HCT116 (cell line): ENCODE results near the gene RBM34. TPM values are rescaled to one million over a fixed set of nuclear protein-coding genes. Genes with fewer than 3 reads are reported as not detected.

Experiments used
- ATAC-seq: fragments of 200-7000 bp; cut with Tn5 transposase; 2 replicates; pipeline ENCODE4 v1.9.1; 2020; ENCODE audit warnings: mild to moderate bottlenecking, moderate library complexity
- BruUV-seq: library from RNA; stranded (reverse); fragments of 400-500 nt; replicated peaks from 2 replicates; lab custom pipeline; 2021; lab: Mats Ljungman, UMichigan
- CTCF ChIA-PET: fragments of 300-600 bp; sonication (Branson Sonifier 250); formaldehyde crosslinking; loops from one replicate; lab custom pipeline; 2021; ENCODE audit warnings: antibody characterized with exemption; lab: Charles Lee
- POLR2A ChIA-PET: fragments of 300-600, 350-600 bp; sonication (Branson Sonifier 250); formaldehyde crosslinking; loops from one replicate; lab custom pipeline; 2021; ENCODE audit warnings: antibody characterized with exemption; lab: Charles Lee
- RAD21 ChIA-PET, 2 experiments: fragments of 300-600 bp; sonication (Branson Sonifier 250); formaldehyde crosslinking; loops; one replicate each; lab custom pipeline; 2023; ENCODE audit warnings: low total read pairs in 2 of 2; ENCODE audit not compliant: uncharacterized antibody in 2 of 2, unreplicated experiment in 2 of 2, low non-redundant PET in 1 of 2; lab: Charles Lee
- DNase-seq: peaks from one replicate; pipeline ENCODE4 v3.0.0-alpha.2; 2010; ENCODE audit warnings: low read depth, low spot score
- H2AFZ ChIP-seq: fragments of 200-600 bp; shearing (Covaris generic), sonication (generic); 2 replicates; pipeline ENCODE4 v1.6.1; 2017; ENCODE audit warnings: low read depth, mixed run types, mixed read lengths, antibody characterized with exemption, low read length; ENCODE audit not compliant: poor library complexity, severe bottlenecking
- H3K27ac ChIP-seq: 2 replicates; pipeline ENCODE4 v1.5.1; 2012; ENCODE audit warnings: low read depth, low read length
- H3K27me3 ChIP-seq: fragments of 200-600 bp; sonication (generic); 2 replicates; pipeline ENCODE4 v1.6.1; 2016; ENCODE audit warnings: mixed run types, low read length, mixed read lengths; ENCODE audit not compliant: insufficient read depth
- H3K36me3 ChIP-seq, 2 experiments: fragments of 200-500 bp in 1 of 2; fragments of 200-600 bp in 1 of 2; sonication (Bioruptor generic) in 1 of 2; sonication (generic) in 1 of 2; 2 replicates each; pipeline versions ENCODE4 v1.5.1 to v1.6.1; 2014 to 2016; ENCODE audit warnings: low read length in 2 of 2, inconsistent platforms in 1 of 2, mixed read lengths in 1 of 2, mixed run types in 1 of 2; ENCODE audit not compliant: insufficient read depth in 2 of 2, control insufficient read depth in 1 of 2
- H3K4me1 ChIP-seq, 2 experiments: fragments of 200-600 bp in 1 of 2; sonication (generic) in 1 of 2; 2 replicates each; pipeline versions ENCODE4 v1.5.1 to v1.6.1; 2012 to 2017; ENCODE audit warnings: low read length in 2 of 2, inconsistent platforms in 1 of 2, mild to moderate bottlenecking in 1 of 2, mixed read lengths in 1 of 2, mixed run types in 1 of 2, moderate library complexity in 1 of 2; ENCODE audit not compliant: insufficient read depth in 2 of 2, control insufficient read depth in 1 of 2
- H3K4me2 ChIP-seq: fragments of 200-600 bp; sonication (generic); 2 replicates; pipeline ENCODE4 v1.6.1; 2017; ENCODE audit warnings: mixed run types, low read length, mixed read lengths
- H3K4me3 ChIP-seq, 2 experiments: fragments of 200-600 bp in 1 of 2; sonication (generic) in 1 of 2; replicated peaks in 1 of 2; 2 replicates each; pipeline ENCODE4 v1.5.1; 2011 to 2016; ENCODE audit warnings: low read length in 2 of 2, control low read depth in 1 of 2, low read depth in 1 of 2, mild to moderate bottlenecking in 1 of 2, mixed read lengths in 1 of 2, mixed run types in 1 of 2
- H3K79me2 ChIP-seq: fragments of 200-600 bp; sonication (generic); 2 replicates; pipeline ENCODE4 v1.6.1; 2017; ENCODE audit warnings: mild to moderate bottlenecking, mixed run types, low read length, moderate library complexity, mixed read lengths; ENCODE audit not compliant: insufficient read depth
- H3K9ac ChIP-seq: fragments of 200-600 bp; sonication (generic); 2 replicates; pipeline ENCODE4 v1.6.1; 2016; ENCODE audit warnings: low read length, mixed read lengths
- H3K9me2 ChIP-seq: fragments of 200-600 bp; sonication (generic), shearing (Covaris generic); 2 replicates; pipeline ENCODE4 v1.6.1; 2017; ENCODE audit warnings: mixed run types, mild to moderate bottlenecking, moderate library complexity; ENCODE audit not compliant: insufficient read depth
- H3K9me3 ChIP-seq, 2 experiments: fragments of 200-500 bp in 1 of 2; fragments of 200-600 bp in 1 of 2; sonication (Bioruptor generic) in 1 of 2; sonication (generic) in 1 of 2; 2 replicates each; pipeline ENCODE4 v1.6.1; 2014 to 2017; ENCODE audit warnings: low read length in 2 of 2, mixed read lengths in 2 of 2, inconsistent platforms in 1 of 2, low read depth in 1 of 2, mild to moderate bottlenecking in 1 of 2, mixed run types in 1 of 2, moderate library complexity in 1 of 2; ENCODE audit not compliant: control insufficient read depth in 1 of 2, insufficient read depth in 1 of 2
- H4K20me1 ChIP-seq: fragments of 200-600 bp; sonication (generic), shearing (Covaris generic); 2 replicates; pipeline ENCODE4 v1.6.1; 2017; ENCODE audit warnings: mixed run types, mild to moderate bottlenecking, moderate library complexity; ENCODE audit not compliant: insufficient read depth
- ATF3 ChIP-seq: IDR thresholded peaks from 2 replicates; pipeline ENCODE4 v1.6.1; 2012
- CEBPB ChIP-seq: IDR thresholded peaks from 2 replicates; pipeline ENCODE4 v1.6.1; 2012; ENCODE audit warnings: low read depth
- EGR1 ChIP-seq: IDR thresholded peaks from 2 replicates; pipeline ENCODE4 v1.6.1; 2012; ENCODE audit warnings: low read depth
- EZH2 ChIP-seq: fragments of 200-600 bp; sonication (generic); IDR thresholded peaks from 2 replicates; pipeline ENCODE4 v1.6.1; 2017; ENCODE audit warnings: antibody characterized with exemption, mixed run types
- EZH2phosphoT487 ChIP-seq: fragments of 200-600 bp; IDR thresholded peaks from 2 replicates; pipeline ENCODE4 v1.6.1; 2018; ENCODE audit warnings: antibody characterized with exemption, borderline replicate concordance
- MAX ChIP-seq: IDR thresholded peaks from 2 replicates; pipeline ENCODE4 v1.6.1; 2012
- POLR2AphosphoS5 ChIP-seq: IDR thresholded peaks from 2 replicates; pipeline ENCODE4 v1.6.1; 2011; ENCODE audit warnings: mild to moderate bottlenecking, low read depth, low read length, moderate library complexity
- TCF7L2 ChIP-seq: IDR thresholded peaks from 2 replicates; pipeline ENCODE4 v1.7.0; 2011; ENCODE audit warnings: borderline replicate concordance, inconsistent platforms; ENCODE audit not compliant: insufficient read depth, insufficient read length; ENCODE audit errors: extremely low read depth
- YY1 ChIP-seq: IDR thresholded peaks from 2 replicates; pipeline ENCODE4 v1.6.1; 2011; ENCODE audit warnings: low read length, low read depth, moderate library complexity, mild to moderate bottlenecking; ENCODE audit not compliant: insufficient replicate concordance; ENCODE audit errors: extremely low read depth
- ZBTB33 ChIP-seq: IDR thresholded peaks from 2 replicates; pipeline ENCODE4 v1.6.1; 2011; ENCODE audit warnings: mild to moderate bottlenecking, low read length, moderate library complexity; ENCODE audit not compliant: insufficient replicate concordance; ENCODE audit errors: extremely low read depth
- intact Hi-C: fragments of 100-400 bp; cut with micrococcal nuclease; formaldehyde crosslinking; loops from 2 replicates; pipeline ENCODE4 v1.10.0; 2022
- total RNA-seq: library from RNA; stranded (reverse); gene quantifications from one replicate; pipeline ENCODE4 v1.2.1, GENCODE V29; 2021; ENCODE audit not compliant: unreplicated experiment

The RBM34 gene
- total RNA-seq, 1 experiment from 2014 or later, result 82.0 TPM

DNA sequence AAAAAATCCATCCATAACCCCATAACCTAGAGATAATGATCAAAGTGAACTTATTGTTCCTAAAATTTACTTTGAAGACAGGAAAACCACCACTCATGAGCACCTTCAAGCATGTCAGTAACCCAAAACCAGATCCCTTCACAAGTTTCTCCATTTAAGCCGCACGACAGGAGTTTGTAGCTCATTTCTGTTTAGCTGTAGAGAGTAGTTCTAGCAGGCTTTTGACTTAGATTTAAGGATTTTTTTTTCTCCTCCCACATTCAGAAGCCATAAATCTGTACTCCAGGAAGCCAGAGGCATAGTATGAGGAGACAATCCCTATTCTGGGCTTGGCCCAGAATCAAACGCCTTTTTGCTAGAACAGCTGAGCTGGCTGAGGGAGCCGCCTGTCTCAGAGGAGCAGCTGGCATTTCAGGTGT is 58.0 kb downstream of the RBM34 start:
- H3K79me2 ChIP-seq, result no peaks in the 10 kb centered on the region
- peaks cover 0 to 10% of the 10 kb centered on the region in 2 experiments; a peak in 1 of 4 replicates for H3K36me3 ChIP-seq
- H3K4me3 ChIP-seq, result no peak overlapping the region
- no peaks in the 10 kb centered on the region for H3K27me3 ChIP-seq
- no peak overlapping the region for H3K9ac ChIP-seq
- intact Hi-C loops, result loop anchor here (5.0 kb wide), 2 partner anchors 679 to 869 kb away; no protein-coding TSS in a partner anchor
- H3K9me3 ChIP-seq, result no peaks in the 10 kb centered on the region
- ChIA-PET RAD21 (interaction anchor here in 1 of 2 experiments (0.8 kb wide), 1 partner anchor 264 kb away, joined by 4 read pairs; the partner anchor contains the start of gene TBCE), CTCF (interaction anchor here (0.7 to 5.0 kb wide), 2 partner anchors 313 to 628 kb away, joined by 3 to 36 read pairs; no protein-coding TSS in a partner anchor), POLR2A (no interaction called here)
- no peak overlapping the region for H3K27ac ChIP-seq
- ATAC-seq (no peak), DNase-seq (no peak)
- H3K4me1 ChIP-seq, result peaks cover 4 to 14% of the 10 kb centered on the region in 2 experiments; a peak in 3 of 4 replicates
- no peaks in the 10 kb centered on the region for H3K9me2 ChIP-seq
- 0 out of 2 replicates have a peak, but pooled peaks cover 3% of the 10 kb centered on the region for H4K20me1 ChIP-seq
- H2AFZ ChIP-seq, result no peak overlapping the region
- H3K4me2 ChIP-seq, result no peak overlapping the region
- no TSS peak for BruUV-seq
- no peak for TF ChIP-seq CEBPB
- TF ChIP-seq ATF3, result no peak
- no peak for TF ChIP-seq TCF7L2
- no peak for TF ChIP-seq YY1
- TF ChIP-seq MAX, result no peak
- TF ChIP-seq EZH2phosphoT487, result no peak
- no peak for TF ChIP-seq EZH2
- no peak for TF ChIP-seq ZBTB33
- TF ChIP-seq POLR2AphosphoS5, result no peak
- no peak for TF ChIP-seq EGR1
- TF ChIP-seq, all 23 proteins: peak for 0
